ENCODE measurements around the gene MYH4. TPM values are rescaled to one million over a fixed set of nuclear protein-coding genes. Genes with fewer than 3 reads are reported as not detected.

MYH4 gene
- total RNA-seq (2014; rRNA removed; shearing (Covaris generic)) = not detected in 2 replicates

DNA sequence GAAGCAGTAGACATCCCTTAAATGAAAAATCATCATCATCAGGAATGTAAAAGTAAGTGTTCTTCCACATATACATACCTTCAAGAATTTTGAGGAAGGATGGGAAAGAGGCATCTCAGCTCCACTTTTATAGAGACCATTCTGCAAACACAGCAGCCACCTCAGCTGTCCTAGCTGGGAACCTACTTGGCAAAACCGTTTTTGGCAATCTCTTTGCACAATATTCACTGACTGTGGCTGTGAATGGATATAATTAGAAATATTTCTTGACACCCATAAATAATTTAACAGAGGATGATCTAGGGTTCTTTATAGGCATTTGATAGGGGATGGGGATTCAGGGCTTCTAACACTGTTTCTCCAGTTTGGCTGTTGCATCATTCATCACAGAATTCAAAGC, at the start of gene MYH4:
TSS of gene MYH4 (minus strand) at position 101 of the 400 bp plus-strand sequence. CDS start 2,814 bp downstream, outside the sequence.
- DNase-seq (ENCODE audit: low spot score) = no peak

- no peak for DNase-seq (ENCODE audit: low spot score)
These were observed 49.1 kb upstream of the MYH4 start, which contains the start of gene MYH1 for GRCh38 chr17:10518271-10519037. Gene MYH1 (minus strand): TSS chr17:10518542. CDS start chr17:10516642, 1,900 bp downstream.

GRCh38 chr17:10516638-10517037, 47.3 kb upstream of the MYH4 start:
- no peak for DNase-seq (ENCODE audit: low spot score)

DNA sequence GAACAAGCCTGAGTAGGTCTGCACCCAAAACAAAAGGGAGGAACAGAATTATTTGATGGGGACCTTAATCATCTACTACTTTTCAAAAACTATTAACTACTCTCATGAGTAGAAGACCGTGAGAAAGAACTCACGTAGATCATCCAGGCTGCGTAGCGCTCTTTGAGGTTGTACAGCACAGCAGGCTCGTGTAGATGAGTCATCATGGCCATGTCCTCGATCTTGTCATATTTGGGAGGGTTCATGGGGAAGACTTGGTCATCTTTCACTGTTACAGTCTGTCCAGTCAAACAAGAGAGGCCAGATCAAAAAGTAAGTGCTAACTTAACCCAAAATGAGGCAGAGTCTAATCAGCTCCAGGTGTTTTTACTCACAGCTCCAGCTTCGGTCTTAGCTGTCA, 46.7 kb upstream of the MYH4 start:
- DNase-seq (ENCODE audit: low spot score) = no peak

GRCh38 chr17:10513299-10514067, 44.1 kb upstream of the MYH4 start:
- no peak for DNase-seq (ENCODE audit: low spot score)

DNA sequence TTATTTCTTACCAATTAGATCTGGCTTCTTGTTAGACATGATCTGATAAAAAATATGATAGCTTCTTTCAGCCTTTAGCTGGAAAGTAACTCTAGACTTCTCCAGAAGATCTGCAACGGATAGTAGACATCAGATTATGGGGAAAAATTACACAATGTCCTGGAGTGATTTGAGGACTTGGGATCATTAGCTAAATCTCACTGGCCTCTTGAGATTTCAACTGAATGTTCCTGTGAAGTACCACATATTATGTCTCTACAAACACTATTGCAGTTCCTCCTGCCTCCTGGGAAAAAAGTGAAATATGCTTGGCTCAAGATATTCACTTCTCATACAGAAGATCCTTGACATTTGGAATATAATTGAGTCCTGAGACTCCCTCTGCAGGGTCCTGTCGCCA, 43.5 kb upstream of the MYH4 start:
- DNase-seq (ENCODE audit: low spot score) = no peak

GRCh38 chr17:10499950-10500349, 30.6 kb upstream of the MYH4 start:
- DNase-seq (ENCODE audit: low spot score) = no peak

GRCh38 chr17:10492004-10492403, 22.6 kb upstream of the MYH4 start:
- DNase-seq (ENCODE audit: low spot score) = no peak

- no peak for DNase-seq (ENCODE audit: low spot score)
These were observed 12.9 kb upstream of the MYH4 start for GRCh38 chr17:10482252-10482651.

DNA sequence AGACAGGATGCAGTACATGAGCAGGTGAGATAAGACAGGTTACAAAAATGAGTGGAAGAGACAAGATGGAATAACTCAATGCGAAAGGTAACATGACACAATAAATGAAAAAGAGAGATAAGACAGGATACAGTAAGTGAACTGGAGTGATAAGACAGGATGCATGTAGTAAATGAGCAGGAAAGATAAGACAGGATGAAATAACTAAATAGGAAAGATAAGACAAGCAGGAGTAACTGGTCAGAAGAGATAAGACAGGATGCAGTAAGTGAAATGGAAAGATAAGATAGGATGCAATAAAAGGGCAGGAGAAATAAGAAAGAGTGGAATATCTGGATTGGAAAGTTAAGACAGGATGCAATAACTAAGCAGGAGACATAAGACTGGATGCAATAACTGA, 8.3 kb upstream of the MYH4 start:
- DNase-seq (ENCODE audit: low spot score) = no peak

DNA sequence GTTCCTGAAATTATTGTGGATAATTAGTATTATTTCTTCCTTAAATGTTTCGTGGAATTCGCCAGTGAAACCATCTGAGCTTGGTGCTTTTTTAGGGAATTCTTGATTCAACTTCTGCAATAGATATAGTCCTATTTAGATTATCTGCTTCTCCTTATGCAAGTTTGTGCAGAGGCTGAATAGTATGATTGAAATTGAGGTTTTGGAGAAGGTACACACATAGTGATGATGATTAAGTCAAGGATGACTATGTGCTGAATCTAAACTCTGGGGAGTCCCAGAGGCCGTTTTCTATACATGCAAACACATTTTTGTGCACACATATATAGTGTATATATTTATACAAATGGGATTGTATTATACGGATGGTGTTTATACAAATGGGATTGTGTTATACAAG, 5.2 kb upstream of the MYH4 start:
- no peak for DNase-seq (ENCODE audit: low spot score)

DNA sequence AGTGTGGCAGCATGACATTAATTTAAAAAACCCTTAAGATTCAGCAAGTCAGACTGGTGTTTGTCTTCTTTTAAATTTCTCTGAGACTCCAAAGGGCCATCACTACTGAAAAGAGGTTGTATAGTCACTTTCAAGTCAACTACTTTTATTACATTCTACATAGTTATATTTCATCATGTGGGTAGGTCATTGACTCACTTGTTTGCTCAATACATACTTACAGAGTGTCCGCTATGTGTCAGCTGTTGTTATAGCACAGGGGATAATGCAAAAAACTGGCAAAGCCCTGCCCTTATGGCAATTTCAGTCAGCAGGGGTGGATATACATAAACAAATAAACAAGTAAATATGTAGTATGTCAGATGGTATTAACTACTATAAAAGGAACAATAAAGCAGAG, 2.5 kb upstream of the MYH4 start:
- DNase-seq (ENCODE audit: low spot score) = no peak

GRCh38 chr17:10463402-10463801, 6.0 kb downstream of the MYH4 start:
- DNase-seq (ENCODE audit: low spot score) = no peak

DNA sequence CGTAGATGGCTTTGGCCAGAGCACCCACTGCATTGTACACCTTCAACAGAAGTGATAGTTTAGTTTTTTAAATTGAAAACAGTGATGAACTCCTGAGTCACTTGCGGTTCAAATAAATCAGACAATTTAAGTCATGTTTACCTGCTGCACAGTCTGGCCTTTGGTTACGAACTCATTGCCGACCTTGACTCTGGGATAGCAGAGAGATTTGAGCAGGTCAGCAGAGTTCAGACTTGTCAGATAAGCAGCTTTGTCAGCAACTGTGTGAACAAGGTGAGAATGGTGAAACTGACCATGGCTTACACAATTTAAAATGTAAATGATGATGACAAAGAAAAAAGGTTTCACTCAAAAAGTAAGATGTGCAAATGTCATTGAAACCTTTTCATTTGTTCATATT, 9.3 kb downstream of the MYH4 start:
- no peak for DNase-seq (ENCODE audit: low spot score)

DNA sequence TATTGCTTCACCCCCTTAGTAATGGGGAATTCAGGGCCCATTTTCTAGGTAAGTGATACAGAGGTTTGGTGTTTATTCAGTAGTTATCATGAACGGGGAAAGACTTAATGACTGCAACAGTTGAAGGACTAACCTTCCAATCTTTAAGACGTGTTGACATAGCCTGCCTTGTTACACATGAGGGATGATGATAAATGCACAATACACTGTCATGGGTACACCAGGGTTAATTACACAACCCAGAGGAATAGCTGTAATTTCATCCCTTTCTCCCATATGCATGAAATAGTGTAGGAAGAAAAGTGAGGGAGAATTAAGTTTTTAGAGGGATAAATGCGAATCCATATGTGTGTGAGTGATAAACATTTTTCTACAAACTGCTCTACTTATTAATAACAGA, 10.7 kb downstream of the MYH4 start:
- no peak for DNase-seq (ENCODE audit: low spot score)

DNA sequence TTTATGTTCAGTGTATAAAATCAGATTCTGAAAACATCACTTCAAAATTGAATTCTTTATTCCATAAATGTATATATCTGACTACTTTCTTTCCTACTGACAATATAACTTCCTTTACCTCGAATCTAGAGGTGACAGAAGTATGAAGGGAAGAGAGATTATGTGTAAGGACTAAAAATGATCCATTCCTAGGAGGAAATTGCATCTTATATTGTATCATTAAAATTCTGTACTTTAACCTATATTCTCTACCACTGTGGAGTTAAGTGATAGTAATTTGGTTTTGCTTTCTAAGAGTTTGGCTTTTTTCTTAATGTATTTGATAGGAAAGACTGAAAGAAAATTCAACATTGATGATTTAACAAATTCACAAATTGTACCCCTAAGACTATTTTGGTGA, 11.4 kb downstream of the MYH4 start:
- no peak for DNase-seq (ENCODE audit: low spot score)

DNA sequence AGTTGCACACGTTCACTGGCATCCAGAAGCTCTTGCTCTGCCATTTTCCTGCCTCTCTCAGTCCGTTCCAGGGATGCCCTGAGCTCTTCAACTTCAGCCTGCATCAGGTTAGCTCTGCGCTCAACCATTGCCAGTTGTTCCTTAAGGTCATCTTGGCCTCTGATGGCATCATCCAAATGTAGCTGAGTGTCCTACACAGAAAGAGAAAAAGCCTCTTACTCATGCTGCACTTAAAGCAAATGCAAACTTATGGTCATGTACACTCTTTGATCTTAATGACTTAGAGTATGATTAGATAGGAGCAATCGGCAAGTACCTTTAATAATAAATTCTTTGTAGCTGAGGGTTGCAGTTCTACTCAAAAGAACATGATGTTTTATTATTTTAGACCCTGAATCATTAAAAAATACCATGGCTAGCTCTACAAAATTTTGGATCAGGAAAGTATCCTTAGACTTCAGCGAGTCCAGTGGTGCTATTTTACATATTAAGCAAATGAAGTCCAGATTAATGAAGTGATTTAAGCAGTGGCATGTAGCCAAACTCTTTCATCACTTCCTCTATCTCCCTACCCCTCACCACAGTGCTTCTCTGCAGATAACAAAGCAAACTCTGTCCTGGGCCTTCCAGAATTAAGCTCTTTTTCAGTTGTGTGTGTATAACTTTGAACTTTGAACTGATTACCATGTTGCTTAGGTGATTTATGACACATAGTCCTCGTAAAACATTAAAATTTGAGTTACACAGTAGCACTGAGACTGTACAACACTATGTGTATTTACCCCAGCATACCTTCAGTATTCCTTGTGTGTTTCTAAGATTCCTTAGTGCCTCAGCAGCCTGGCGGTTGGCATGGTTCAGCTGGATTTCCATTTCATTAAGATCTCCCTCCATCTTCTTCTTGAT, 22.1 kb downstream of the MYH4 start:
- peak; percentile 67 for DNase-seq (ENCODE audit: low spot score)

GRCh38 chr17:10439816-10440215, 29.5 kb downstream of the MYH4 start:
- no peak for DNase-seq (ENCODE audit: low spot score)

- DNase-seq (ENCODE audit: low spot score) = no peak
These were observed 34.3 kb downstream of the MYH4 start for GRCh38 chr17:10435096-10435495.

- no peak for DNase-seq (ENCODE audit: low spot score)
These were observed 39.8 kb downstream of the MYH4 start for GRCh38 chr17:10429421-10430045.

- no peak for DNase-seq (ENCODE audit: low spot score)
These were observed 40.6 kb downstream of the MYH4 start for GRCh38 chr17:10428781-10429180.
